ENCODE data around the gene SGTB.

GRCh38 chr5:65693121-65693520, 28.8 kb downstream of the SGTB start:
- TF ChIP-seq POLR2A (IDR thresholded peaks at IDR 0.05), result no peak
- TF ChIP-seq CTCF (IDR thresholded peaks at IDR 0.05), result no peak

Data from right lobe of liver (tissue), 4 donors.